HepG2 (cell line): ENCODE results near the gene USB1.

ENCODE experiments used
- CCAR2 ChIP-seq: fragments of 200-400 bp; formaldehyde crosslinking; optimal IDR thresholded peaks from 2 replicates; pipeline ENCODE3; 2018; ENCODE audit warnings: low read depth, mild to moderate bottlenecking, low read length, moderate library complexity
- IRF1 ChIP-seq: sonication (generic); formaldehyde crosslinking; IDR thresholded peaks from 2 replicates; pipeline ENCODE4 v1.4.0; 2020; ENCODE audit warnings: low read depth, mild to moderate bottlenecking, missing genetic modification reagents
- JUND ChIP-seq: sonication (generic); formaldehyde crosslinking; IDR thresholded peaks from 2 replicates; pipeline ENCODE4 v1.8.0; 2022; ENCODE audit warnings: mild to moderate bottlenecking, missing genetic modification reagents
- NCOA1 ChIP-seq: sonication (generic); formaldehyde crosslinking; IDR thresholded peaks from 2 replicates; pipeline ENCODE4 v1.9.0; 2021; ENCODE audit warnings: missing genetic modification reagents
- NFIC ChIP-seq: IDR thresholded peaks from 2 replicates; pipeline ENCODE4 v1.6.1; 2012; ENCODE audit warnings: mild to moderate bottlenecking, low read length, inconsistent platforms
- POLR2AphosphoS5 ChIP-seq: IDR thresholded peaks from 2 replicates; pipeline ENCODE4 v1.6.1; 2012; ENCODE audit warnings: low read depth, low read length
- SNAPC2 ChIP-seq: sonication (generic); formaldehyde crosslinking; IDR thresholded peaks from 2 replicates; pipeline ENCODE4 v1.8.1; 2022; ENCODE audit warnings: mild to moderate bottlenecking, missing genetic modification reagents
- ZNF264 ChIP-seq: sonication (generic); formaldehyde crosslinking; IDR thresholded peaks from 2 replicates; pipeline ENCODE4 v1.4.0; 2020; ENCODE audit warnings: missing genetic modification reagents
- ZNF703 ChIP-seq: sonication (generic); formaldehyde crosslinking; IDR thresholded peaks from 2 replicates; pipeline ENCODE4 v1.5.1; 2020; ENCODE audit warnings: missing genetic modification reagents, mild to moderate bottlenecking, moderate library complexity, borderline replicate concordance

- no peak for TF ChIP-seq ZNF703 (CRISPR knock-in tag)
- TF ChIP-seq CCAR2: no peak
- TF ChIP-seq SNAPC2: no peak
- TF ChIP-seq NFIC: no peak
- no peak for TF ChIP-seq ZNF264
- no peak for TF ChIP-seq JUND (CRISPR knock-in tag)
- no peak for TF ChIP-seq POLR2AphosphoS5
- no peak for TF ChIP-seq IRF1
- no peak for TF ChIP-seq NCOA1
These were observed 26.8 kb downstream of the USB1 start for GRCh38 chr16:58027916-58028455.
